ENCODE data around the gene DNER. TPM values are rescaled to one million over a fixed set of nuclear protein-coding genes. Genes with fewer than 3 reads are reported as not detected.

The DNER gene
- total RNA-seq, 2 donors from 2014 or later = 0.27 to 1.7 TPM

DNA sequence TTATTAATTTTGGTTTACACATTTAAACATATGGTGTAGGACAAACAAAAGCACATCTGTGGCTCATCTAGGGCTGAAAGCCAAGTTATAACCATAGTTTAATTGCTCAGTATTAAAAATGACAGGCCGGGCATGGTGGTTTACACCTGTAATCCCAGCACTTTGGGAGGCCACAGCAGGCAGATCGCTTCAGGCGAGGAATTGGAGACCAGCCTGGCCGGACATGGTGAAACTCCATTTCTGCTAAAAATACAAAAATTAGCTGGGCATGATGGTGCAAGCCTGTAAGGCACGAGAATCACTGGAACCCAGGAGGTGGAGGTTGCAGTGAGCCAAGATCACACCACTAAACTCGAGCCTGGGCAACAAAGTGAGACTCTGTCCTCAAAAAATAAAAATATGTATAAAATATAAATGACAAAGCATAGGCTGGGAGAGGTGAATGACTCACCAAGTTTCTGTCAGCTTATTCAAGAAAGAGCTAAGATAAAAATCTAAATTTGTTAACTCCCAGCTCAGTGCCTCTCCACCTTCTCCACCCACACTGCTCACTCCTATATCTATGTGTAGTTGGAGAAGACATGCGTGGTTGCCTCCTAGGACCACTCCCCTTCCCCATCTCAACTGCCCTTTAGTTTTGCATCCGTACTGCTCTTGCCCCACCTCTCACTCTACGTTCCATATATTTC lies 364.1 kb downstream of the DNER start:
- intact Hi-C loops (cut with DNase I) = no loop called here
- no peak for DNase-seq
- Histone ChIP-seq H3K27me3 (no peaks in the 10 kb centered on the region), H3K4me3 (no peak overlapping the region), H3K9me3 (no peaks in the 10 kb centered on the region), H3K9ac (ENCODE audit: low read depth in 2 of 2, low read length in 2 of 2) (no peak overlapping the region), H3K36me3 (no peaks in the 10 kb centered on the region), H3K27ac (no peak overlapping the region), H3K4me1 (no peaks in the 10 kb centered on the region)
- TF ChIP-seq, protein P1, sequence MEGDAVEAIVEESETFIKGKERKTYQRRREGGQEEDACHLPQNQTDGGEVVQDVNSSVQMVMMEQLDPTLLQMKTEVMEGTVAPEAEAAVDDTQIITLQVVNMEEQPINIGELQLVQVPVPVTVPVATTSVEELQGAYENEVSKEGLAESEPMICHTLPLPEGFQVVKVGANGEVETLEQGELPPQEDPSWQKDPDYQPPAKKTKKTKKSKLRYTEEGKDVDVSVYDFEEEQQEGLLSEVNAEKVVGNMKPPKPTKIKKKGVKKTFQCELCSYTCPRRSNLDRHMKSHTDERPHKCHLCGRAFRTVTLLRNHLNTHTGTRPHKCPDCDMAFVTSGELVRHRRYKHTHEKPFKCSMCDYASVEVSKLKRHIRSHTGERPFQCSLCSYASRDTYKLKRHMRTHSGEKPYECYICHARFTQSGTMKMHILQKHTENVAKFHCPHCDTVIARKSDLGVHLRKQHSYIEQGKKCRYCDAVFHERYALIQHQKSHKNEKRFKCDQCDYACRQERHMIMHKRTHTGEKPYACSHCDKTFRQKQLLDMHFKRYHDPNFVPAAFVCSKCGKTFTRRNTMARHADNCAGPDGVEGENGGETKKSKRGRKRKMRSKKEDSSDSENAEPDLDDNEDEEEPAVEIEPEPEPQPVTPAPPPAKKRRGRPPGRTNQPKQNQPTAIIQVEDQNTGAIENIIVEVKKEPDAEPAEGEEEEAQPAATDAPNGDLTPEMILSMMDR (IDR thresholded peaks at IDR 0.05) = no peak

DNA sequence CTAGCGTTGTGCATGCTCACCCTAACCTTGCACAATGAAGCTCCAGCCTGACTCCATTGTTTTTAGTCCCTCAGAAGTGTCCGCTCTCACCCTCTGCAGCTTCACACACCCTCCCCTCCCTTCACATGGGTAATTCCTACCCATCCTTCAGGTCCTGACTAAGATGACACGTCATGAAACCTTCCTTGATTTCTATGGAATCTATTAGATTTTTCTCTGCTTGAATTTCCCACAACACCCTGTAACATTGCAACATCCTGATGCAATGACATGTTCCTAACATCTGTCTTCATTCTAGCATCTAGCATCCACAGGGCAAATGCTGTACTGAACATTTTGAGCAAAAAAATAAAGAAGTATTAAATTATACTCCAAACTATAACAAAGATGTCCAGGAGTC lies 366.2 kb downstream of the DNER start:
- no peaks in the 10 kb centered on the region for H3K27me3 ChIP-seq
- TF ChIP-seq, protein P1 (IDR thresholded peaks at IDR 0.05) = no peak
- H3K9ac ChIP-seq (ENCODE audit: low read depth in 2 of 2, low read length in 2 of 2) = no peak overlapping the region
- H3K9me3 ChIP-seq = no peaks in the 10 kb centered on the region
- intact Hi-C loops (cut with DNase I) = no loop called here
- no peaks in the 10 kb centered on the region for H3K36me3 ChIP-seq
- H3K27ac ChIP-seq = no peak overlapping the region
- H3K4me3 ChIP-seq = no peak overlapping the region
- DNase-seq = no peak
- H3K4me1 ChIP-seq = no peaks in the 10 kb centered on the region

DNA sequence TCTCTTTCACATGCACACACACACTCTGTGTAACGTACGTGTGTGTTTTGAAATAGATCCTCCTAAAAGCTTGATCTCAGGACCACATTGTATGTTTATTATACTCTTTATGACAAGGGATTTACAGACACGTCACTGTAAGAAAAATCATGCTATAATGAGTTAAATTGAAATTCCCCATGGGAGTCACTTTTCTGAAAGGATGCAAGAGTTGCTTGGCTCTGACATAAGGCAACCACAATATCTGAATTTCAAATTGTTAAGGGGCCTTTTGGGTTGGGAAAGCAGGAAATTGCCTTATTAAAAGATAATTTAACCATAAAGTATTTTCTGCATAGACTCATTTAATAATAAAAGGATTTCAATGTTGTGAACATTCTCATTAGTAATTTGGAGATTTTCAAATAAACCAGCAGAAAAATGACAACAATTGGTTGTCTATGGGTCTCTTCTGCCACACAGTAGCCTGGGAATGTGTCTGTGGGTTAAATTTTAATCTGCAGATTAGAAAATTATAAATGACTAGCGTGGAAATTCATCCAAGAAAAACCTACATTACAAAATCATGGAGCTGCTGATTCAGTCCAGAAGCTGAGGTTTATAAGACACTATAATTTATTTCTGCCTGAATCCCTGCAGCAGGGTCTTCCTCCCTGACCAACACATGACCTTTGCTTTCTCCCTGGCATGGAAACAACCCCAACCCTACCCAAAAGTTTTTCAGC lies 367.4 kb downstream of the DNER start:
- Histone ChIP-seq H3K36me3 (no peaks in the 10 kb centered on the region), H3K9ac (ENCODE audit: low read depth in 2 of 2, low read length in 2 of 2) (no peak overlapping the region), H3K4me1 (no peaks in the 10 kb centered on the region), H3K27me3 (no peaks in the 10 kb centered on the region), H3K9me3 (no peaks in the 10 kb centered on the region), H3K4me3 (no peak overlapping the region), H3K27ac (no peak overlapping the region)
- TF ChIP-seq, protein P1 (IDR thresholded peaks at IDR 0.05) = no peak
- intact Hi-C loops (cut with DNase I) = no loop called here
- DNase-seq = no peak

DNA sequence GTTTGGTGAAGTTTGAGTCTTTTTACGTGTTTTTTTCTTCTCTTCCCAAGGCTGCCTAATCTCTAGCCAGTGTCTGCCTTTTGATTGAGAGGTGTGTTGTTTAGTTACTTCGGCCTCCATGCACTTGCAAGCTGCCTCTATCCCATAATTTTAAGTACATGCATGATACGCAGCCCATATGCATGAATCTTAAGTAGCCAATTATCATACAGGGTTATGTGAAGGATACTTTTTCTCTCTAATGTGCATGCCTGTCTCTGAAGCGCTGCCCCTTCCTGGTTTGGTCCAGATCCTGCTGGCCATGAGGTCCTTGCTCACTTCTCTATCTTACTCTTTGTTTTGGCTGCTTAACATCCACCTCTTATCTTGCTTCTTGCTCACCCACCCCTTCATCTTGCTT lies 369.4 kb downstream of the DNER start:
- intact Hi-C loops (cut with DNase I) = no loop called here
- no peak overlapping the region for H3K9ac ChIP-seq (ENCODE audit: low read depth in 2 of 2, low read length in 2 of 2)
- DNase-seq = no peak

DNA sequence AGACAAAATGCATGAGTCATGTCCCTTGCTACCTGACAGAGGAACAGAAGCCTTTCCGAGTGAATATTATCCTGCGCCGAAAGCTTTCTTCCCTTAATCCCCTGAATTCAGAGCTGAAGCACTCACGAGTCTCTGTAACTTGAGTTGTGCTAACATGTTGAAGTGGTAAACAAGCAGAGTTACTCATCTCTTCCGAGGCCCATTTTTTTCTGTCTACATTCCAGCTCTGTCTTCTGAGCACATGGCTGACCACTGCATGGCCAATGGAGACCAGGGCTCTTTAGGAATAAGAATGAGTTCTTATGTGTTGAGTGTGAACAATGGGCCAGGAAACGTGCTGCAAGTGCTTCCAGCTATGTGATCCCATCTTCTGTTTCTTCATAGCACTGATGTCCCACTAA lies 370.2 kb downstream of the DNER start:
- Histone ChIP-seq H3K9ac (ENCODE audit: low read depth in 2 of 2, low read length in 2 of 2) (no peak overlapping the region), H3K27me3 (no peaks in the 10 kb centered on the region)
- intact Hi-C loops (cut with DNase I) = no loop called here

More for the DNA sequence above, 369.4 kb downstream of the DNER start:
- no peaks in the 10 kb centered on the region for H3K36me3 ChIP-seq
- no peaks in the 10 kb centered on the region for H3K4me1 ChIP-seq
- H3K4me3 ChIP-seq = no peak overlapping the region
- TF ChIP-seq, protein P1 (IDR thresholded peaks at IDR 0.05) = no peak
- no peaks in the 10 kb centered on the region for H3K9me3 ChIP-seq
- H3K27me3 ChIP-seq = no peaks in the 10 kb centered on the region
- H3K27ac ChIP-seq = no peak overlapping the region

More for the DNA sequence above, 370.2 kb downstream of the DNER start:
- DNase-seq = no peak
- no peaks in the 10 kb centered on the region for H3K4me1 ChIP-seq
- H3K4me3 ChIP-seq = no peak overlapping the region
- H3K36me3 ChIP-seq = no peaks in the 10 kb centered on the region
- no peak overlapping the region for H3K27ac ChIP-seq
- TF ChIP-seq, protein P1 (IDR thresholded peaks at IDR 0.05) = no peak
- no peaks in the 10 kb centered on the region for H3K9me3 ChIP-seq

Measured in colonic mucosa (tissue), 4 donors.